Measurements from ENCODE around the gene ITGA11.
"Not testable (repeated sequence)": the region's sequence is repeated elsewhere in the genome, so short reads cannot be mapped to it uniquely, and the experiment has no call there.

Gene ITGA11

DNA sequence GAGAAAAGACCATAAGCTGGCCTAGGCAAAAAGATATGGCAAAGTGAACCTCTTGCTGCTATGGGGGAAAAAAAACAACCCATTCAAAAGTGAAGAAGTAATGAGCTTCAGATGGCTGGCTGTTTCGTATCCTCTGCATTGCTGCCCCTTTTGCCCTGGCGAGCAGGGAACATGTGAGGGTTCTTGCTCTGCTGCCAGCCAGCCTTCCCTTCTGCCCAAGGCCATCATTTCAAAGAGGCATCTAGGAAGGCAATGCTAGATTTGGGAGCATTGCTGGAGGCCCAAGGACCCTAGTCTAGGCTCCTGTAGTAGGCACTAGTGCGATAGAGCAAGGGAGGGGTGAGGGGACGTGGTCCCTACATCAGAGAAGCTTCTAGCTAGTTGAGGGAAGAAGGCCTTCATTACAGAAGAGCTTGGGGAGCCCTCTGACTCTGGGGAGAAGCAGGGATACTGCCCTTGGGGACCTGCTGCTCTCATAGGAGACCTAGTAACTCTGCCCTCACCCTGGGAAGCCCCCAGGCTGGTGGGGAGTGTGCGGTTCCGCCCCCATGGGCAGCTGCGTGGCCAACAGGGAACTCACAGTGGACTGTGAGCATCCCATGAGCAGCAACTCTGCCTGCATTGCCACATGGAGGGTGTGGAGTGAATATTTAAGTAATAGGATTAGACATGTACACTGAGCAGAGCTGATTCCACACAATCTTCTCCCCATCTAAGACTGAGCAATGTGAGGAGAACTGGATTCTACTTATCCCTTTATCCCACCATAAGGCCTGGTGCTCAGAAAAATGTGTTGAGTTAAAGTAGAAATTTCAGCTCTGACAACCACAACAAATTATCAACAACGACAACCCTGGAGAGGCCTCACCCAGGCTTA is 21.3 kb downstream of the ITGA11 start:
- DNase-seq (ENCODE audit: low read depth in 2 of 2, low spot score in 1 of 2): no peak

DNA sequence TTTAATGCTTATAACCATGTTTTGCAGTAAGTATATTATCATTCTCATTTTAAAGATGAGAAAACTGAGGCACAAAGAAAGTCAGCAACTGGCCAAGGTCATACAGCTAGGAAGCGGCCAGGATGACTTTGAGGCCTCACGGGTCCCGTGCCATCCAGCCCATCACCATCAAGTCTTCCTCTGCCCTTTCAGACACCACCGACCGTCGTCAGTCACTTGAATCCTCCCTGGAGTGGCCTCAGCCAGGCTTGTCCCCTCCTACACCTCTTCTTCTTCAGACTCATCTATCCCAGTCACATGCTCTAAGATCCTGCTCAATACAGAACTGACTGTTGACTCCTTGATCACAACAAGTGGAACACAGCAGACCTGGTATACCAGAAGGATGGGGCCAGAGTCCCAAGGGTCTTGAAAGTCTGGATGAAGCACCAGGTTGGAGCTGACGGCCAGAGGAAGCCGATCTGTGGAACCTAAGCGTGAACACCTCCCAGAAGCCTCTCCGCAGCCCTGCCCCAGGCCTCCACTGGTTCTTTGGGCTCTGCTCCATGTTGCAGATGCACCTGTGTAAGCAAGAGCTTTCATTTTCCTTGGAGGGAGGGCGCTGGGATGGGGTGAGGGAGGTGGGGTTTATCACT is 22.1 kb downstream of the ITGA11 start:
- no peak for DNase-seq (ENCODE audit: low read depth in 2 of 2, low spot score in 1 of 2)

DNA sequence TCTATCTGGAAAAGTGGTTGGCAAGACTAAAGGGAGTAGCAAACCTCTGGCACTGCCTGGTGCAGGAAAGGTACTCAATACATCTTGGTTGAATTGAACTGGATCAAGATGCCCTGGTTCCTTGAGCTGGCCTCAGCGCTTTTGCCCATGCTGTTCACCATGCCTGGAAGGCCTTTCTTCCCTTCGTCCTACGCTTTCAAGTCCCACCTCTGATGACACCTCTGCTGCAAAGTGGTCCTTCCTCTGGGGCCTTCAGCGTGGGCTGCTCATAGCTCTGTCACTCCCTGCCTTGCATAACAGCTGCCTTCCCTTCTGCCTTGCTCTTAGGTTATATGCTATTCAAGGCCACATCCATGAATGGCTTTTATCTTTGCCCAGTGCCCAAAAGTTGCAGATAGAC is 23.0 kb downstream of the ITGA11 start:
- no peak for DNase-seq (ENCODE audit: low read depth in 2 of 2, low spot score in 1 of 2)

DNA sequence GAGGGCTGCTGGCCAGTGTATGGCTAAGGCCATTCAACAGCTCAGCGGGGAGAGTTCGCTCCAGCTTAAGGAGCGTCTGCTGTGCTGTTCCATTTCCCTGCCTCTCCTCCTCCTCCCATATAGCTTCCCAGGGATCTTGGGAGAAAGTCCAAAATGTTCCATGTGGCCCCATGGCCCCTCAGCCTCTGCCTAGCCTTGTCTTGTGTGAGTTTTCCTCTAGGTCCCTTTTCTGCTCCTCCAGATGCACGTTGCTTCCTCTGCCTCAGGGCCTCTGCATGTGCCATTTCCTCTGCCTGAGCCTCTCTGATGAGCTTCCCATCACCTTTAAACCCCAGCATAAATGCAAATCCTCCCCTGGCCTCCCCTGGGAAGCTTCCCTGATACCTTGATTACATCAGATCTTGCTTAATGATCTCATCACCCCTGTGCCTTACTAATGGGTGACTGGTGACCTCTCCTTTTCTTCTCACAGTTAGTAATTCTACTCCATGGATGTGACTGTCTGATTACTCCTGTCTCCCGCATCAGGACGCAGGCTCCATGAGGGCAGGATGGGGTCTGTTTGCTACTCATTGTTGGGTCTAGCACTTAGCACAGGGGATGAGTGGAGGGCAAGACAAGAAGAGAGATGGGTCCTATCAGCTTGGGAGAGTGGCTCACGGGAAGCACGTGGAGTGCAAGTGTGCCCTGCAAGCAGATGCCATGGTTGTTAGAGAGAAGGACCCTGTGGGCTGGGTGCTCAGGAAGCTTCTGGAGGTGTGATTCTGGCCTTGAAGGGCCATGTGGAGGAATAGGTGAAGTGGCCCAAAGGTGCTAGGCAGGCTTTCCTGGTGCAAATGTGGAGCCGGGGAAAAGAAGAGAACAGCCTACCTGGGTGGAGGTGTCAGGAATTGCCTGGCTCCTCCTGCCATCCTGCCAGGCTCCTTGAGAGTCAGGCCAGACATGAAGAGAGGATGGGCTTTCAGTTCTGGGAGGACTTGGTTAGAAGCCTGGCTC is 23.8 kb downstream of the ITGA11 start:
- DNase-seq (ENCODE audit: low read depth in 2 of 2, low spot score in 1 of 2): no peak

DNA sequence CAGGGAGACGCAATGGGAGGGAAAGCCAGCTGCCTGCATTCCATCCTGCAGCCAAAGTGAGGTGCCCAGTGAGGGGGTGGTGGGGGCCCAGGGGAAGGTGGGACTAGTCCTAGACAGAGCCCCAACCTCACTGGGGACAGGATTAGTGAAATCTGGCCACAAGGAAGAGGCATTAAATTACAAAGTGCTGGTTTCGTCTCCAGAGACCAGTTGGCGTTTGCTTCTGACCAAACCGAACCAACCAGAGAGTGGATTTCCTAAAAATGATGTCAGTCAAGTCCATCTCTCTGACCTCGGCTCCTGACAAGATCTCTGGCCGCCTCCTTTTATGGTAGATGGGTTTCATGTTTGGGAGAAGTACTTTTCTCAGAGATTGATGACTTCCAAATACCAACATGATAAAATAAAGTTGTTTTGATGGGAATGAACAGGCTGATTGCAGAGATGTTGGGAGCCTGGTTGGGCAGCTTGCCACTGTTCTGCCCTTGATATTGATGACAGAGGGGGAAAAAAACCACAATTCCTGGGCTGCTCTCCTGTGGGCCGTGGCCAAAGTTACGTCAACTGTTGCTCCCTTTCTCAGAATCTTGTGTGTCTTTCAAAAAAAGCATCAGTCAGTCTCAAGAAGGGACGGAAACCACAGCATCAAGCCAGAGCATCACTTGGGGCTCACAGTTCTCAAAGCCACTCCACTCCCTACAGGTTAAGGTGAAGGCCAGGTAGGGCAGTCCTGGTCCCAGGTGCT is 24.6 kb downstream of the ITGA11 start:
- no peak for DNase-seq (ENCODE audit: low read depth in 2 of 2, low spot score in 1 of 2)

DNA sequence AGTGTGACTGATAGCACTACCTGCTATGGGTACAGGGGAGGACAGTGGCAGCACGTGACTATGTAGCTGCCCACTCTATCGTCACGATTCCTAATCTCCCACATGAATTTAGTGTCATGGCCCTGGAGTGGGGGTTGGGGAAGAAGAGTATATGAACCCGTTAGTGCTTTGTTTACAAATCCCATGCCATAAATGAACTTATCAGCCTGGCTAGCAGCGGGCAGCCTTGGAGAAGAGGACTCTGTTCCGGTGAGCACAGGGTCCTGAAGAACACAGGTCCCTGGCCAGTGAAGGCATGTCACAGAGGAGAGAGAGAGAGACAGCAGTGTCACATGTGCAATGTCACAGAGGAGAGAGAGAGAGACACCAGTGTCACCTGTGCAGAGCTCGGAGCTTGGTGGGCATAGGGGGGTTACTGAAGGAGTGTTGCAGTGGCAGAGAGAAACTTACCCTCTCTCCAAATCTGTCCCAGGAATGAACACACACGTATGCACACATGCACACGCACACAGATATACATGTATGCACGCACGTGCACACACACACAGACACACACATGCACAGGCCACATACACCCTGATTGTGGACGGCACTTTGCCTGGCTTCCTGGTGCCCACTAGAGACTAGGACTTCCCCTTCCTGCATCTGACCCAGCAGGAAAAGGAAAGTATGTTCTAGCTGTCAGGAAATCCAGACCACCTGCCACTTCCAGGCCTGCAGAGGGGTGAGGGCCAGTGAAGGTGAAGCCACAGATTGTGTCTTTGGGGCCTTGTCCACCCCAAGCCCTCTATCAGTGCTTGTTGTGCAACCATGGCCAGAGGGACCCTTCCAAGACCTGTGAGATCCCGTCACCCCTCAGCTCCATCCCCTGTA is 26.3 kb downstream of the ITGA11 start:
- no peak for DNase-seq (ENCODE audit: low read depth in 2 of 2, low spot score in 1 of 2)

DNA sequence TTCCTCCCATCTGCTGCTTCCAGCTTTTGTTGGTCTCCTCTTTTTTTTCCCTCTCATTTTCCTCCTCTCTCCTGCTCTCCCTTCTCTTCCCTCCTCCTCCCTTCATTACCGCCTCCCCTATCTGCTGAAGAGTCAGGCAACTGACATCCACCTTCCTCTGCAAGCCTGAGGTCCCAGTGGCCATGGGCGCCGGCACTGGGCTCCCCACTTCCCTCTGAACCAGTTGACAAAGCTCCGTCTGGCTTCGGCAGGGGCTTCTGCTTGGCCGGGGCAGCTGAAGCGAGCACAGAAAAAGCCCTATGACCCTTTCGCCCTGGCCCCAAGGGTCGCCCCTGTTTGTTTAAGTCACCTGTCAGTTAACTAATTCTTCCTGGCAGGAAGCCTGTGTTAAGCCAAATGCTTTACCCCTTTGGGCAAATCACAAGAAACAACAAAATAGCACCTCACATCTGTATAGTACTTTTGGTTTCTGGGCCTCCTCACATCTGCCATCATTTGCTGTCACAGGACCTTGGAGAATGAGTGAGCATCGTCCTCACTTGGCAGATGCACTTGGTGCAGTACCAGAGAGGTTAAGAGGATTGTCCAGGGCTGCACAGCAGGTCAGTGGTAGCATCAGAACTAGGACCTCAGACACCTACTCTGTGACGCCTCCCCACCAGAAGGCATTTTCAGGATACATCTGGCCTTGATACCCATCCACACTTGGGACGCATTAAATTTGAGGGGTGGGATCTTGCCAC is 27.7 kb downstream of the ITGA11 start:
- DNase-seq (ENCODE audit: low read depth in 2 of 2, low spot score in 1 of 2): no peak

DNA sequence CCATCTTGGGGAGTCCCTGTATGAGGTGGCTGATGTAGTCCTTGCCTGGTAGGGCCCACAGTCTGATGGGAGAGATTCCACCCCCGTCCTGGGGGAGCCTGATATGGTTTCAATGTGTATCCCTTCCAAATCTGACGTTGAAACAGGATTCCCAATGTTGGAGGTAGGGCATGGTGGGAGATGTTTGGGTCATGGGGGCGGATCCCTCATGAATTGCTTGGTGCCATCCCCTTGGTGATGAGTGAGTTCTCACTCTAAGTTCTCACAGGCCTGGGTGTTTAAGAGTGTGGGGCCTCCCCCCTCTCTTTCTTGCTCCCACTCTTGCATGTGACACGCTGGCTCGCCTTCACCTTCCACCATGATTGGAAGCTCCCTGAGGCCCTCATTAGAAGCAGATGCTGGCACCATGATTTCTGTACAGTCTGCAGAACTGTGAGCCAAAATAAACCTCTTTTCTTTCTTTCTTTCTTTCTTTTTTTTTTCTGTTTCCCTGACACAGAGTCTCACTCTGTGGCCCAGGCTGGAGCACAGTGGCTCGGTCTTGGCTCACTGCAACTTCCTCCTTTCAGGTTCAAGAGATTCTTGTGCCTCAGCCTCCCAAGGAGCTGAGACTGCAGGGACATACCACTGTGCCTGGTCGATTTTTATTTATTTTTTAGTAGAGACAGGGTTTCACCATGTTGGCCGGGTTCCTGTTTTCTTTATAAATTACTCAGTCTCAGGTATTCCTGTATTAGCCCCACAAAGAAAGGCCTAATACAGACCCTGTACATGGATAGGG is 28.6 kb downstream of the ITGA11 start:
- DNase-seq (ENCODE audit: low read depth in 2 of 2, low spot score in 1 of 2): no peak

DNA sequence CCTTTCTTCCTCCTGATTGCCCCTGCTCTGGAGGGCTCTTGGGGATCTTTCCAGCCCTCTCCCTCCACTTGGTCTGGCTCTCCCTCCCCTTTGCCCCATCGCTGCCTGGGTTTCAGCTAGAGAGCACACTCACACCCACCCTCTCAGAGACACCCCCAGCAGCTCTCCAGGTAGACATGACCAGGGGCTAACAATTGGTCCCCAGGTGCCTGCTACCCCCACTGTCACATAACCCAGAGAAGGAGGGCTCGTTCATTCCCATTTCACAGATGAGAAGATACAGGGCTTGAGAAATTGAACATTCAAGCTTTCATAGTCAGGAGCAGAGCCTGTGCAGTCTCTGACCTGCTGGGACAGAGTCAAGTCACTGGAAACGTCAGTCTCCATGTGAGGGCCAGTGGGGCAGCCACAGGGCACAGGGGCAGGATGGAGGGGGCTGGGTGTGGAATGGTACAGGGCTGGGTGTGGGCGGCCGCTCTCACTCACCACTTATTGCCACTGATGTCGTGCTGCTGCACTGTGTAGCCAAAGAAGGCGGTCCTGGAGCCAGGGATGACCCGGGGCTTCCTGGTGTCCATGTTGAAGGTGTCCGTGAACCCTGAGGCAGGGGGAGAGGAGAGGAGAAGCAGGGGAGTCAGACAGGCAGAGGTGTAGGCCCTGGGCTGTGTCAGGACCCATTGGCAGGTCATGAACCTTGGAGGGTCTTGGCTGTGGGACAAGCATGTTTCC is 29.4 kb downstream of the ITGA11 start:
- no peak for DNase-seq (ENCODE audit: low read depth in 2 of 2, low spot score in 1 of 2)

DNA sequence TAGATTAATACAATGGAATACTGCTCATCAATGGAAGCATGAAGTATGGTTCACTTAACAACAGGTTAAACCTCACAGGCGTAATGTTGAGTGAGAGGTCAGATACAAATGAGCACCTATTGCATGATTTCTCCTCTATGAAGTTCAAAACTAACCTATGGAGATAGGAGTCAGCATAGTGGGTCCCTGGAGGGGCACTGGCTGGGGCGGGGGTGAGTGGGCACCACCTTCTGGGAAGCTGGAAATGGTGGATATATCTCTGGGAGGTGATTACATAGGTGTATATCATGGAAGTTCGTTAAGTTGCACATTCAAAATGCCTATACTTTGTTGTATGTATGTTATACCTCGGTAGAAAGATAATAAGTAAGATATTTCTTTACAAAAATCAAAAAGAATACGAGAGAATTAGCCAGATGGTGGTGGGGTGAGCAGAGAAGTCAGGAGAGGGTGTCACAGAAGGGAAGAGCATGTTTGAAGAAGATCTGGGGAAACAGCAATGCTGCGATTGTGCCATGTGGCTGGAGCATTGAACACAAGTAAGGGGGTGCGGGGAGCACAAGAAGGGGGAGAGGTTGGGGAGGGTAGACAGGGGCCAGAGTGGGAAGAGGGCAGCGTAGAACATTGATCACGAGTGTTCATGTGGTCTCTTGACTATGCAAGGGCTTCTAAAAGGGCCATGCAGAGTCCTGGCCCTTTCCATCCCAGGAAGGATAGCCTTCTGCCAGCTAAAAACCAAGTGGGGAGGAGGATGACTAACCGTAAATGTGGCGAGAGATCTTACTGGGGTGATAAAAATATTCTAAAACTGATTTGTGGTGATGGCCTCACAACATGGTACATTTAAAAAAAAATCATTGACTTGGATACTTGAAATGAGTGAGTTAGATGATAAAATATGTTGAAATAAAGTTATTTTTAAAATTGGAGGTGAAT is 30.2 kb downstream of the ITGA11 start:
- no peak for DNase-seq (ENCODE audit: low read depth in 2 of 2, low spot score in 1 of 2)

DNA sequence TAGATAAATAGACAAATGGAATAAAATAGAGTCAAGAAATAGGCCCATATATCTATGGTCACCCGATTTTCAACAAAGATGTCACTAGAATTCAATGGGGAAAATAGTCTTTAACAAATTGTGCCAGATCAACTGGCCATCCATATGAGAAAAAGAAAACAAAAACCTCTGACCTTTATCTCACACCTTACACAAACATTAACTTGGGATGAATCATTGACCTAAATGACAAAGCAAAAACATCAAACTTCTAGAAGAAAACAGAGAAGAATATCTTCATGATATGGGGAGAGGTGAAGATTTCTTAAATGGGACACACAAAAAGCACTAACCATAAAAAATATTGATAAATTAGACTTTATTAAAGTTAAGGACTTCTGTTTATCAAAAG is 31.9 kb downstream of the ITGA11 start:
- DNase-seq (ENCODE audit: low read depth in 2 of 2, low spot score in 1 of 2): no peak

DNA sequence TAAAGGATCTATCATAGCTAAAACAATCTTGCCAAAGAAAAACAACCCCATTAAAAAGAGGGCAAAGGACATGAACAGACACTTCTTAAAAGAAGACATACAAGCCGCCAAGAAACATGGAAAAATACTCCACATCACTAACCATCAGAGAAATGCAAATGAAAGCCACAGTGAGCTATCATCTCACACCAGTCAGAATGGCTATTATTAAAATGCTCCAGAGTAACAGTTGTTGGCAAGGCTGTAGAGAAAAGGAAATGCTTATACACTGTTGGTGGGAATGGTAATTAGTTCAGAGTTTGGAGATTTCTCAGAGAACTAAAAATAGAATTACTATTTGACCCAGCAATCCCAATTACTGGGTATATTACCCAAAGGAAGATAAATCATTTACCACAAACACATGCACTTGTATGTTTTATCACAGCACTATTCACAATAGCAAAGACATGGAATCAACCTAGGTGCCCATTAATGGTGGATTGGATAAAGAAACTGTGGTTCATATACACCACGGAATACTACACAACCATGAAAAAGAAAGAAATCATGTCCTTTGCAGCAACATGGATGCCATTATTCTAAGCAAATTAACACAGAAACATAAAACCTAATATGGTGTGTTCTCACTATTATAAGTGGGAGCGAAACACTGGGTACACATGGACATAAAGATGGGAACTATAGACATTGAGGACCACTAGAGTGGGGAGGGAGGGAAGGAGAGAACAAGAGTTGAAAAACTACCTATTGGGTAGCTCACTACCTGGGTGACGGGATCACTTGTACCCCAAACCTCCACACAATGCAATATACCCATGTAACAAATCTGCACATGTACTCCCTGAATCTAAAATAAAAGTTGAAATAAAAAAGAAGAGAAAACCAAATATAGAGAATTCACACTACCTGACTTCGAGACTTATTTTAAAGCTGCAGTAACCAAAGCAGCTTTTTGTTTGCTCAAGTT is 32.6 kb downstream of the ITGA11 start:
- DNase-seq (ENCODE audit: low read depth in 2 of 2, low spot score in 1 of 2): no peak

DNA sequence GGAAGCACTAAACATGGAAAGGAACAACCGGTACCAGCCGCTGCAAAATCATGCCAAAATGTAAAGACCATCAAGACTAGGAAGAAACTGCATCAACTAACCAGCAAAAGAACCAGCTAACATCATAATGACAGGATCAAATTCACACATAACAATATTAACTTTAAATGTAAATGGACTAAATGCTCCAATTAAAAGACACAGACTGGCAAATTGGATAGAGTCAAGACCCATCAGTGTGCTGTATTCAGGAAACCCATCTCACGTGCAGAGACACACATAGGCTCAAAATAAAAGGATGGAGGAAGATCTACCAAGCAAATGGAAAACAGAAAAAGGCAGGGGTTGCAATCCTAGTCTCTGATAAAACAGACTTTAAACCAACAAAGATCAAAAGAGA is 34.0 kb downstream of the ITGA11 start:
- not testable (repeated sequence) for DNase-seq (ENCODE audit: low read depth in 2 of 2, low spot score in 1 of 2)

DNA sequence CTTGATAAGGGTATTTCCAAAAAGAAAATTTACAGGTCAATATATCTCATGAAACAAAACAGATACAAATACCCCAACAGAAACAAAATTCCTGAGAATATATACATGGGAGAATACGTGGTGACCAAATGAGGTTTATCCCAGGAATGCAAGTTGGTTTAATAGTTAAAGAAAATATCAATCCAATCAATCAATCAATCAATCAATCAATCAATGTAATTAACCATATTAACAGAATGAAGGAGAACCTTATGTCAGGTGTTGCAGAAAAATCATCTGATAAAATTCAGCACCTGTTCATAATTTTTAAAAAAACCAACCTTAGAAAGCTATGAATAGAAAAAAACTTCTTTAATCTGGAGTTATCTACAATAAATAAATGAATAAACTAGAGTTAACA is 35.9 kb downstream of the ITGA11 start:
- DNase-seq (ENCODE audit: low read depth in 2 of 2, low spot score in 1 of 2): no peak

DNA sequence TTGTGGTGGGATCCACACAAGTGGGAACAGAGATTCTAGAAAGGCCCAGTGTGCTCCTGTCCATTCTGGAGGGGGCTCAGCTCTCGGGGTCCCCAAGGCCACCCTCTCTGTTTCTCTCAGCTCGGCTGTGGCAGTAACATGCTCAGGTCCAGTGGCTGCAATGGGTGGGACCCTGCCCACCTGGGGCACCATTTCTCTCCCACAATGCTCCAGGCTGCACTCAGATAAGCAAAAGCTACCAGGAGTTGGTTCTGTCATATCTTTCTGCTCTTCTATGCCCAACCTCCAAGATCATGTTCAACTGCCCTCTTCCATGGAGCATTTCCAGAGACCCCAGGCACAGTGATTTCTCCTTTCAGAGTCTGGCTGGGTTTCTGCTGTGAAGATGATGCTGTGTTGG is 40.8 kb downstream of the ITGA11 start:
- no peak for DNase-seq (ENCODE audit: low read depth in 2 of 2, low spot score in 1 of 2)
